AG20443 (cell line): Measurements from ENCODE around the gene ECHDC1.
"Not testable (repeated sequence)": the region's sequence is repeated elsewhere in the genome, so short reads cannot be mapped to it uniquely, and the experiment has no call there.

Source experiments
- DNase-seq: peaks from one replicate; pipeline ENCODE4 v3.0.0; 2012; ENCODE audit warnings: low spot score, mixed read lengths

The ECHDC1 gene

GRCh38 chr6:127342296-127342945 lies 988 bp downstream of the ECHDC1 start:
- DNase-seq, result peak; percentile 32

GRCh38 chr6:127341471-127342202 lies 1.8 kb downstream of the ECHDC1 start:
- no peak for DNase-seq

DNA sequence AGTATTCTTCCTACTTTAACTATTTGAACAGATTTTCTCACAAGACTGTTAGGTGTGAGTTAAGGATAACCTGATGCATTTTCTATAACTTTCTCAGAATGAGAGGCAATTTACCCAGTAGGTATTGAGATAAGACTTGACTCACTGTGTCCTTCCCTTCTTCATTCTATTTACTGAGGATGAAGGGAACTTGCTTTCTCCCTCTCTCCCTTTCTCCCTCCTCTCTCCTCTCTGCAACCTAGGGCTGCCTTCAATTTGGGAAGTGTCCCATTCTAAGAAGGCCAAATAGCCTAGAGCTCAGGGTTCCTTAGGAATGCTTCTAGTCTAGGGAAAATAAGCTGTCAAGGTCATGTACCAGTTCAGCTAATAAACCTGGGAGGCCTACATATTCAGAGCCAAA lies 3.2 kb downstream of the ECHDC1 start:
- DNase-seq, result no peak

DNA sequence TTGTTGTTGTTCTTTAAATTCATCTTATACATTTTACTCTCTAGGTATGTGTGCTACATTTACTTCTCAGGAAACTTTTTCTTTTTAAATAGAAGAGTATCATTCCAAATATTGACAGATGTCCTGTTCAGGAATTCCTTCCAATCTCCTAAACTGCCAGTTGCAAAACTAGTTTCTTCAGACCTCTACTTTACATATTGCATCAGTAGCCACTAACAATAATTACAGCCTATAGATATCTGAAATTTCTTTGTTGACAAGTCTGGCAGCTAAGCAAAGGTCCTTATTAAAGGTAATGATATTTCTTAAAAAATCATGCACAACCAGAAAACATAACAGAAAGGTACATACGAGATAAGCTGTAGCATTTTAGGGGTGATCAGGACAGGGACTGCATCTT lies 4.5 kb downstream of the ECHDC1 start:
- no peak for DNase-seq

- DNase-seq, result no peak
Observed at GRCh38 chr6:127332383-127332961, 10.9 kb downstream of the ECHDC1 start.

DNA sequence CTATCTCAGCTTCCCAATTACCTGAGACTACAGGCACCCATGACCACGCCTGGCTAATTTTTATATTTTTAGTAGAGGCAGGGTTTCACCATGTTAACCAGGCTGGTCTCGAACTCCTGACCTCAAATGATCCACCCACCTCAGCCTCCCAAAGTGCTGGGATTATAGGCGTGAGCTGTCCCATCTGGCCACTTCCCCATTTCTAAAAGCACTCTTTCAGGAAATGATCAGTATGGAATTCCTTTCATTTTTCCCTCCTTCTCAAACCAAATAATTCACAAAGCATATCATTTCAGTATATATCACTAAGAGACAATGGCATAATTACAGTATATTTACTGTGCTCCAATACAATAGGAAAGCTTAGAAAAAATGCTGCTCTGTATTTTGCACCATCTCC lies 12.2 kb downstream of the ECHDC1 start:
- DNase-seq, result not testable (repeated sequence)

DNA sequence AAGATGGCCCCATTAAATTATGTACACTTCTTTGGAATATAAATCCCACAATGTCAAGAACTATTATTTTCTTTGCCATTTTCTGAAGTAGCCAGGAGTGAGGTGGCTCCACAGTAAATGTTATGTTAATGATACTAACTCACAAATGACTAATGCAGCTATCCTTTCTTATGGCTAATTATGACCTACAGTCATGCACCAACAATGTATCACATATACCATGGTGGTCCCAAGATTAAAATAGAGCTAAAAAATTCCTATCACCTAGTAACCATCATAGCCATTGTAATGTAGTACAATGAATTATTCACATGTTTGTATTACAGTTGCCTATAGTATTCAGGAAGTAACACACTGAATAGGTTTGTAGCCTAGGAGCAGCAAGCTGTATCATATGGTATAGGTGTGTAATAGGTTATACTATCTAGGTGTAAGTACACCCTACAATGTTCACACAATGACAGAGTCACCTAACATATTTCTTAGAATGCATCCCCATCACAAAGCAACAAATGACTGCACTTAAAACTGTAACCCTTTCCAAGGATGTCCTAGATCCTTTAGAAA lies 15.3 kb downstream of the ECHDC1 start:
- no peak for DNase-seq

DNA sequence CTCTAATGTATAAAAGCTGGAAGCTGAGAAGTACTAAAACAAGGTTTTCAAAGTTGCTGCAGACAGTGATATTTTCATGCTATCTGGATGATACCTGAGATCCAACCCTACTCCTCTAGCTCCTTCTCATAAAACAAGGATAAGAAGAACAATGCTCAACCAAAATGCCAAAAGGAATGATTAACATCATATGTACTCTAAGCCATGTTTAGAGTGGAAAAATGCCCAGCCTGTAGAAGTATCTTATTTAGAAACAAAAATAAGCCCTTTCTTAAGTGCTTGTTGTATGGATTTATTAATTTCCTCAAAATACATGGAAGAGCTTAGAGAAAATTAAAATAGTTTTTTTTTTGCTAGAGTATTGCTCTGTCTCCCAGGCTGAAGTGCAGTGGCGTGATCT lies 23.7 kb downstream of the ECHDC1 start:
- DNase-seq, result no peak

DNA sequence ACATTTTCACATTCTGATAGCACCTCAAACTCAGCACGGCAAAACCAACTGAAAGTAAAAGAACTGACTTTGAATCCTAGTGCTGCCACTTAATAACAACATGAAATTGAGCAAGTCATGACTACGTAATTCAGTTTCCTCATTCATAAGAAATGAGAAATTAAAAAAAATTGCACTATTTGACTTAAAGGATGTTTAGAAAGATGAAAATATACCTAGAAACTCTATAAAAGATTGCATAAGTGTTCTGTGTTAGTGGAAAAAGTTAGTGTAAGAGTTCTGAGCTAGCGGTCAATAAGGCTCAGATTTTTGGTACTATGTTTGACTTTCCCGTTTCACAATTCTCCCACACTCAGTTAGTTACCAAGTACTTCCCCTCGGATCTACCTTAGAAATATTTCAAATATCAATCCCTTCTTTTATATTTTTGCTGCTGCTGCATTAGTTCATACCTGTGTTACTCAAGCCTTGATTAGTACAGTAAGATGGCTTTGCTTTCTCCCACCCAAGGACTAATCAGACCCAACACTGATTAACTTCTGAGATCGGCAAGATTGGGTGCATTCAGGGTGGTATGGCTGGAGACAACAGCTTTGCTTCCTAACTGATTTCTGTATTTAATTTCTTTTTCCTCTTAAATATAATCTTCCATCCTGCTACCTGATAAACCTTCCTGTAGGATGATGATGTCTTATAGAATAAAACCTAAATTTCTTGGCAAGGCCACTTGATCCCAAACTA lies 25.9 kb downstream of the ECHDC1 start:
- DNase-seq, result no peak

DNA sequence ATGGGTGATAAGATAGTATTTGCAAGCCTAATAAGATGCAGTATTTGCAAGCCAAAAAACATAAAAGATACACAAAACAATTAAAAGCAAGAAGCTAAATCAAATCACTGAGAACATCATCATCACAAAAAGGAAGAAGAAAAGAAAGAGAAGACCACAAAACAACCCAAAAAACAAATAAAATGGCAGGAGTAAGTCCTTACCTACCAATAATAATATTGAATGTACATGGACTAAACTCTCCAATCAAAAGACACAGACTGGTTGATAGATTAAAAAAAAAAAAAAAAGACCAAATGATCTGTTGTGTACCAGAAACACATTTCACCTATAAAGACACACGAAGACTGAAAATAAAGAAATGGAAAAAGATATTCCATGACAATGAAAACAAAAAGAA lies 37.7 kb downstream of the ECHDC1 start:
- DNase-seq, result no peak

GRCh38 chr6:127303917-127304316 lies 39.5 kb downstream of the ECHDC1 start:
- no peak for DNase-seq

- peak; percentile 50 for DNase-seq
Observed at GRCh38 chr6:127302728-127303660, 40.4 kb downstream of the ECHDC1 start.

DNA sequence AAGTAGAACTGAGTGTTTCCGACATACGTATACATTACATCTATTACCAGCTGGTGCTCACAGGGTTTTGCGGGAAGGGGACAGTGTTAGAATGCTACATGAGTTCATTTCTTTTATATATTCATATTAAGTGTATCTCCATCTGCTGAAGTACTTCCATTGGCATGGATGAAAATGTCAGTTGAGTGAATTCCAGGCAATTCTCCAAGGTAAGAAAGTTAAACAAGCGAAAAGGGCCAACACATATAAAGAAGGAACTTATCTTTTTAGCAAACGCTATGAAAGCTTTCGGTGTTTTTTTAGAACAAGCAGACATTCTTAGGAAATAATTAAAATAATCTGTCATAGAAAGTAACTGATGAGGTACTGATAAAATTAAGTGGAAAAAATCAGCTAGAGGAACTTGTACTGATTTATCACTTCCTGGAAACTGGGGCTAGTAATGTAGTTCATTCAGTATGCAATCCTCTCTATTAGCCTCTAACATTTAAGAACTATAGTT lies 42.2 kb downstream of the ECHDC1 start:
- no peak for DNase-seq

GRCh38 chr6:127300411-127300810 lies 43.0 kb downstream of the ECHDC1 start:
- peak; percentile 77 for DNase-seq

- no peak for DNase-seq
Observed at GRCh38 chr6:127299522-127300240, 43.7 kb downstream of the ECHDC1 start.

GRCh38 chr6:127298475-127298874 lies 44.9 kb downstream of the ECHDC1 start:
- DNase-seq, result no peak

GRCh38 chr6:127297502-127298070 lies 45.8 kb downstream of the ECHDC1 start:
- DNase-seq, result no peak

DNA sequence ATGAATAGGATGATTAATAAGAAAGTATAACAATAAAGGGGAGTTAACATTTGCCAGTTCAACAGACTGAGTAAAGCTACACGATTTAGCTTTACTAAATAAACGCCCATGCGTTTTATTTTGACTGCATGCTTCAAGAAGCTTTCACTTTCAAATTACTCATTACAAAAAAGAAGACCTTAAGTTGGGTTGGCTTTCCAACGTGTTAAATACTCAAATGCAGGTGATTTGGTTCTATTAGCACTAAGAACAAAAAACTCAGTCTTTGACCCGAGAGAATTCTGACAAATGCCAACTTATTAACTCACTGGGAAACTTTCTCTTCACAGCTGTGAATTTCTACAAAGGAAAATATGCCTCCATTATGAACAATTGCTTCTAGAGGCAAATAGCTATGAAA lies 51.9 kb downstream of the ECHDC1 start:
- no peak for DNase-seq

GRCh38 chr6:127290391-127291265 lies 52.8 kb downstream of the ECHDC1 start:
- DNase-seq, result no peak
